ENCODE results near the gene ANO2.

The ANO2 gene

GRCh38 chr12:5807090-5807414 lies 138.0 kb downstream of the ANO2 start:
- no peaks in the 10 kb centered on the region for H3K27me3 ChIP-seq (ENCODE audit: insufficient read depth, low read length)
- H2AFZ ChIP-seq (ENCODE audit: low read depth, low read length) = no peak overlapping the region
- H3K4me3 ChIP-seq (ENCODE audit: low read length) = no peak overlapping the region
- H3K36me3 ChIP-seq (ENCODE audit: insufficient read depth, low read length) = no peaks in the 10 kb centered on the region
- H3K9me3 ChIP-seq (ENCODE audit: low read length) = no peaks in the 10 kb centered on the region
- no peaks in the 10 kb centered on the region for H3K4me1 ChIP-seq (ENCODE audit: insufficient read depth, low read length)

DNA sequence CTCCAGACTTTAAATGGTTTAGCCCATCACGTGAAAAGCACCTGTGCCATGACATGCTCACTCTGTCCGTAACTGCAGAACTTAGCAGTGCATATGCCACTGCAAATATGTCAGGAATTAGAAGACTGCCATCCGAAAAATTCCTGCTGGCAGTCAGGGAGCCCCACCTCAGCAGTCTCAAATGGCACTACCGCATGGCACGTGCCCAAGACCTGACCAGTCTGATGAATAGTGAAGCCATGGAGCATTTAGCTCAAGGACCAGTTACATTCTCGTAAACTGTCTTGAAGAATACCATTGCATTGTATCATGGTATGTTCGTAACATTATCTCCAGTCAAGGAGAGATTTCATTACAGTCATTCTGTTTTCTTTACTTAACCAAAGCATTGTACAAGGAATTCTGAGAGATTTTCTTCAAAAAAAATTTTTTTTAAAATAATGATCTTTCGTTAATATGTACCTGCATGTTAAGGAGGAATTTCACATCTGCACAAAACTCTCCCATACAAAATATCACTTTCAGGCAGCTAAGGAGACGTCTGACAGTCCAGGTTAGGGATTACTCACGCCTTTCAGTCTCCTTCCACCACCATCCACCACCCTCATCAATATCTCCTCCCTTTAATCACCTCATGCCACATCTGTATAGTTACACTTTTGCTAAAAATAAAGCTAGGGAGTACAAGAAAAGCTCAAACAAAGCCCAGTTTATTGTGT lies 138.5 kb downstream of the ANO2 start:
- Histone ChIP-seq H3K4me1 (ENCODE audit: insufficient read depth, low read length) (no peaks in the 10 kb centered on the region), H3K36me3 (ENCODE audit: insufficient read depth, low read length) (no peaks in the 10 kb centered on the region), H3K4me3 (ENCODE audit: low read length) (no peak overlapping the region), H2AFZ (ENCODE audit: low read depth, low read length) (no peak overlapping the region), H3K27me3 (ENCODE audit: insufficient read depth, low read length) (no peaks in the 10 kb centered on the region), H3K9me3 (ENCODE audit: low read length) (no peaks in the 10 kb centered on the region)

- Histone ChIP-seq H3K27me3 (ENCODE audit: insufficient read depth, low read length) (no peaks in the 10 kb centered on the region), H3K4me3 (ENCODE audit: low read length) (no peak overlapping the region), H3K36me3 (ENCODE audit: insufficient read depth, low read length) (no peaks in the 10 kb centered on the region), H3K4me1 (ENCODE audit: insufficient read depth, low read length) (no peaks in the 10 kb centered on the region), H2AFZ (ENCODE audit: low read depth, low read length) (no peak overlapping the region), H3K9me3 (ENCODE audit: low read length) (no peaks in the 10 kb centered on the region)
Observed at GRCh38 chr12:5803532-5803931, 141.5 kb downstream of the ANO2 start.

DNA sequence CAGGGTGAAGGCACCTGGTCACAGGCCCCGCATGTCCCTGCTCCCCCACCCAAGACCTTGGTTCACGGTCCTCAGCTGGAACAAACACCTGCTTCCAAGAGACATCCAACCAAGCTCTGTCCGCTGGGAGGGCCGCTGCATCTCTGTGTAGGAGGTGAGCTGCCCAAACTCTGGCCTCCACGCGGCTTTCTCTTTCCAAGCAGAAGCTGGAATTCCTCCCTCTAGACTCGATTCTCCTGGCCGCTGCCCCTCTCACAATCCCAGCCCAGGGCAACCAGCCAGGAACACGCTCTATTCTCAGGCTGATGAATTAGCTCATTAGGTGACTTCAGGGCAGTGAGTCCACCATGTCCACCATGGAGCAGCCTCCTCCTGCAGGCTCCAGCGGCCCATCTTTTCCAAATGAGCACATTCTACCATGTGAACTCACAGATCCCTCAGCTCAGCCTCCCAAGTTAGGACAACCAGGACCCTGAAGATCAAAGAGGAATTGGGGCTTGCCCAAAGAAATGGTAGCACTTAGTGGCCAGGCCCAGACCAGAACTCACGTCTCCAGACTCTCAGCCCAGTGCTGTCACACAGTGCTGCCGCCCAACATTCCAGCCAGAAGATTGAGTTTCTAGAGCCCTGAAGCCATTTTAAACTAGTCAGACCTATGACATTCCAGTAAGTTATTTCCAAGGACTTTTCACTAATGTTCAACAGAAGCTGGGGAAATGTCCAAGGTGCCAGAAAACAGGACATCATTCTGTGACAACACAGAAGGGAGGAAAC lies 146.6 kb downstream of the ANO2 start:
- Histone ChIP-seq H3K4me3 (ENCODE audit: low read length) (no peak overlapping the region), H2AFZ (ENCODE audit: low read depth, low read length) (no peak overlapping the region), H3K36me3 (ENCODE audit: insufficient read depth, low read length) (no peaks in the 10 kb centered on the region), H3K27me3 (ENCODE audit: insufficient read depth, low read length) (no peaks in the 10 kb centered on the region), H3K9me3 (ENCODE audit: low read length) (no peaks in the 10 kb centered on the region), H3K4me1 (ENCODE audit: insufficient read depth, low read length) (no peaks in the 10 kb centered on the region)

GRCh38 chr12:5797661-5798060 lies 147.4 kb downstream of the ANO2 start:
- Histone ChIP-seq H3K9me3 (ENCODE audit: low read length) (no peaks in the 10 kb centered on the region), H2AFZ (ENCODE audit: low read depth, low read length) (no peak overlapping the region), H3K4me1 (ENCODE audit: insufficient read depth, low read length) (no peaks in the 10 kb centered on the region), H3K4me3 (ENCODE audit: low read length) (no peak overlapping the region), H3K36me3 (ENCODE audit: insufficient read depth, low read length) (no peaks in the 10 kb centered on the region), H3K27me3 (ENCODE audit: insufficient read depth, low read length) (no peaks in the 10 kb centered on the region)

DNA sequence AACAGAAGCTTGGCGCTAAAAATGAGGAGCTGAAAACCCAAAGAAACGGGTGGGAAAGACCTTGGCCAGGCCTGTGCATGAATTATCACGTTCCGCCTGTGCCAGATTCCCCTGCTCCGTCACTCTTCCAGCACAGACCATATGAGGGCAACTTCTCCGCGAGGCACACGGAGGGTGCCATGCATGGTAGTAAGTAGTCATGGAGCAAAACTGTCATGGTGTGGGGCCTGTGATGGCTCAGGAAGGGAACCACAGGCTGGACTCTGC lies 148.2 kb downstream of the ANO2 start:
- H3K9me3 ChIP-seq (ENCODE audit: low read length) = no peaks in the 10 kb centered on the region
- no peaks in the 10 kb centered on the region for H3K4me1 ChIP-seq (ENCODE audit: insufficient read depth, low read length)
- H3K4me3 ChIP-seq (ENCODE audit: low read length) = no peak overlapping the region
- H3K27me3 ChIP-seq (ENCODE audit: insufficient read depth, low read length) = no peaks in the 10 kb centered on the region
- no peaks in the 10 kb centered on the region for H3K36me3 ChIP-seq (ENCODE audit: insufficient read depth, low read length)
- no peak overlapping the region for H2AFZ ChIP-seq (ENCODE audit: low read depth, low read length)

DNA sequence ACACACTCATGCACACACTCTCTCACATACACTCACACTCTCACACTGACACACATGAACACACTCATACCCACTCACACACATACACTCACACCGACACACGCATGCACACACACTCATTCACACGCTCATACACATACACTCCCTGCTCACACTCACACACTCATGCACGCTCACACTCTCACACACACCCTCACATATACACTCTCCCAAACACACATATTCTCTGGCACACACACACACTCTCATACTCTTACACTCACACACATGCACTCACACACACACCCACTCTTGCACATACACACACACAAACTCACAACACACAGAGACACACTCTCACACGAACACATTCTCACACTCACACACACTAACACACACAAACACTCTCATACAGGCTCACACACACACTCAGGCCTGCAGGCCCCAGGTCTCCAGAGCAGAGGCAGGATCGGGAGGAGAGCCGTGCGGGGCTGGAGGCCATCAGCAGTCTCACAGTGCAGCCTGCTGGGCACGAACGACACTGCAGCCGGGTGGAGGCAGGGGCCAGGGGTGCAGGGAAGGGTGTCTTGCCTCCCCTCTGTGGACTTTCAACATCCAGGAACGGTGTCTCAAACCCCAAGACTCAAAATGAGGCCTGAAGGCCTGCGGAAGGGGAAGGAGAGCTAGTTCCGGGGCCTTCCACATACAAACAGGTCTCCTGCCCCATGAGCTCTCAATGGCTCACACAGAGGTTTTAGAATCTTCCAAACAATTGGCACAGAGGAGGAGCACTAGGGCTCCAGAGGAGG lies 148.7 kb downstream of the ANO2 start:
- H3K36me3 ChIP-seq (ENCODE audit: insufficient read depth, low read length) = no peaks in the 10 kb centered on the region
- H3K9me3 ChIP-seq (ENCODE audit: low read length) = no peaks in the 10 kb centered on the region
- H3K4me3 ChIP-seq (ENCODE audit: low read length) = no peak overlapping the region

GRCh38 chr12:5794156-5794555 lies 150.9 kb downstream of the ANO2 start:
- no peak overlapping the region for H2AFZ ChIP-seq (ENCODE audit: low read depth, low read length)
- no peaks in the 10 kb centered on the region for H3K9me3 ChIP-seq (ENCODE audit: low read length)
- no peaks in the 10 kb centered on the region for H3K4me1 ChIP-seq (ENCODE audit: insufficient read depth, low read length)
- no peaks in the 10 kb centered on the region for H3K27me3 ChIP-seq (ENCODE audit: insufficient read depth, low read length)
- no peaks in the 10 kb centered on the region for H3K36me3 ChIP-seq (ENCODE audit: insufficient read depth, low read length)
- no peak overlapping the region for H3K4me3 ChIP-seq (ENCODE audit: low read length)

More for the DNA sequence above, 148.7 kb downstream of the ANO2 start:
- Histone ChIP-seq H3K4me1 (ENCODE audit: insufficient read depth, low read length) (no peaks in the 10 kb centered on the region), H2AFZ (ENCODE audit: low read depth, low read length) (no peak overlapping the region), H3K27me3 (ENCODE audit: insufficient read depth, low read length) (no peaks in the 10 kb centered on the region)

DNA sequence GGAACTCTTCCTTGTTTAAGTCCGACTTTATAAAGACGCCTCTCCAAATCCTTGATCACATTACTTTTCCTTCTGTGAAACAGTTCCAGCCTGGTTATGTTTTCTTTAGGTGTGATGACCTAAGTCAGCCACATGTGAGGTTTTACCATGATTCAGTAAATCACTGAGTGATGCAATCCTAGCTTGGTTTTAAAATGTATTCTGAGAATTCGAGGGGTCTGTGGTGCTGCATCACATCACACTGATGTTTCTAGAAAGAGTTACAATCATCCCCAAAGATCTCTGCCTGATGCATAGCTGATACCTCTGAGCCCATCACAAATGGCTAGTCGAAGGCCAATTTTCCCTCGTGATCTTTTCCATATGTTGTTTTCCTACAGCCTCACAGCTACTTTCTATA lies 152.7 kb downstream of the ANO2 start:
- H3K27me3 ChIP-seq (ENCODE audit: insufficient read depth, low read length) = no peaks in the 10 kb centered on the region
- H3K4me1 ChIP-seq (ENCODE audit: insufficient read depth, low read length) = no peaks in the 10 kb centered on the region
- no peak overlapping the region for H2AFZ ChIP-seq (ENCODE audit: low read depth, low read length)
- H3K4me3 ChIP-seq (ENCODE audit: low read length) = no peak overlapping the region
- H3K36me3 ChIP-seq (ENCODE audit: insufficient read depth, low read length) = no peaks in the 10 kb centered on the region
- H3K9me3 ChIP-seq (ENCODE audit: low read length) = no peaks in the 10 kb centered on the region

DNA sequence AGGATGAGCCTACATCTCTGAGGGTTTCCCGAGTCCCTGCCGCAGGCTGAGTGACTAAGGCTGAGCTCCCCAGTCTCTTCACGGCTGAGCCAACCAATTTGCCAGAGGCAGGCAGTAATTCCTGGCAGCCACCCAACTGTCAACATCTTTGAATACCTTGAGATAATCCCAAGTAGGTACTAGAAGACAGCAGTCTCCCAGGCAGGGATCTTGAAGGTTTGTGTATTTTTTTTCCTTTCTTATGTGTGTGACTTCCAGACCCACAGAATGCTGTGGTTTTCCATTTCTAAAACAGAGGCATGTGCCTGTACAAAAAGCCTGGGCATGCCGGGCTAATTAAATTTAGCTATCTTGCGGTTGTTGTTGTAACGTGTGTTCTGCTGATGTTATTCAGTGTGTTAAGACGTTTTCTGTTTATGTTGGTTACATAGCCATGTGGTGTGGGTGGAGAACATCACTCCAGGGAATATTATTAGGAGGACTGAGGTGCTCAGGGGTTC lies 155.5 kb downstream of the ANO2 start:
- H3K27me3 ChIP-seq (ENCODE audit: insufficient read depth, low read length) = no peaks in the 10 kb centered on the region
- H3K9me3 ChIP-seq (ENCODE audit: low read length) = no peaks in the 10 kb centered on the region
- H3K4me3 ChIP-seq (ENCODE audit: low read length) = no peak overlapping the region
- no peaks in the 10 kb centered on the region for H3K4me1 ChIP-seq (ENCODE audit: insufficient read depth, low read length)
- no peaks in the 10 kb centered on the region for H3K36me3 ChIP-seq (ENCODE audit: insufficient read depth, low read length)
- H2AFZ ChIP-seq (ENCODE audit: low read depth, low read length) = no peak overlapping the region

GRCh38 chr12:5787828-5788227 lies 157.2 kb downstream of the ANO2 start:
- H3K27me3 ChIP-seq (ENCODE audit: insufficient read depth, low read length) = no peaks in the 10 kb centered on the region
- H3K4me1 ChIP-seq (ENCODE audit: insufficient read depth, low read length) = no peaks in the 10 kb centered on the region
- H3K4me3 ChIP-seq (ENCODE audit: low read length) = no peak overlapping the region
- no peaks in the 10 kb centered on the region for H3K36me3 ChIP-seq (ENCODE audit: insufficient read depth, low read length)
- no peaks in the 10 kb centered on the region for H3K9me3 ChIP-seq (ENCODE audit: low read length)
- H2AFZ ChIP-seq (ENCODE audit: low read depth, low read length) = no peak overlapping the region

DNA sequence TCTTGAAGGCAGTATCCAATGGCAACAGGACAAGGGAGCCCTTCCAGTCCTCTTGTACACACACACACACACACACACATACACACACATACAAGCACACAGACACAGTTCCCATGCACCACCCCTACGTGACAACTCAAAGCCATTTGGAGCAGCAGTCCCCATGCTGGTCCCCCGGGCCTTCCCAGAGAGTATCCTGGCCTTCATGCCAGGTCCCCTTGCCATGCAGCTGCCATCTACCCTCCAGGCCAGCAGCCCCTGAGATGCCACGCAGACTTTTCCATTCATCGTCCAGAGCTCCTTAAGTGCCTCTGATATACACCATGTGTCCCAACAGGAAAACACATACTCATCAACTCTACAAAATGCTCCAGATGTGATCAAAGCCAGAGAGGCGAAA lies 159.5 kb downstream of the ANO2 start:
- Histone ChIP-seq H3K4me1 (ENCODE audit: insufficient read depth, low read length) (no peaks in the 10 kb centered on the region), H3K27me3 (ENCODE audit: insufficient read depth, low read length) (no peaks in the 10 kb centered on the region), H3K36me3 (ENCODE audit: insufficient read depth, low read length) (no peaks in the 10 kb centered on the region), H3K4me3 (ENCODE audit: low read length) (no peak overlapping the region), H2AFZ (ENCODE audit: low read depth, low read length) (no peak overlapping the region), H3K9me3 (ENCODE audit: low read length) (no peaks in the 10 kb centered on the region)

- H3K4me1 ChIP-seq (ENCODE audit: insufficient read depth, low read length) = no peaks in the 10 kb centered on the region
- H3K36me3 ChIP-seq (ENCODE audit: insufficient read depth, low read length) = no peaks in the 10 kb centered on the region
Observed at GRCh38 chr12:5784462-5785130, 160.5 kb downstream of the ANO2 start.

More at GRCh38 chr12:5784462-5785130, 160.5 kb downstream of the ANO2 start:
- Histone ChIP-seq H3K9me3 (ENCODE audit: low read length) (no peaks in the 10 kb centered on the region), H3K27me3 (ENCODE audit: insufficient read depth, low read length) (no peaks in the 10 kb centered on the region), H2AFZ (ENCODE audit: low read depth, low read length) (no peak overlapping the region), H3K4me3 (ENCODE audit: low read length) (no peak overlapping the region)

Data from neuron (in vitro differentiated cells).